GM18526 (cell line): Measurements from ENCODE around the gene ZSWIM2.

Source experiments
- POLR2A ChIP-seq: IDR thresholded peaks from 3 replicates; pipeline ENCODE4 v1.6.1; 2011; ENCODE audit not compliant: insufficient read length; ENCODE audit errors: extremely low read depth

Gene ZSWIM2

GRCh38 chr2:186848873-186849578, at the start of gene ZSWIM2:
ZSWIM2 (minus strand) TSS chr2:186849170; CDS start chr2:186849130, 40 bp downstream.
- no peak for TF ChIP-seq POLR2A

GRCh38 chr2:186895451-186895850, 46.5 kb upstream of the ZSWIM2 start:
- TF ChIP-seq POLR2A, result no peak

GRCh38 chr2:186894478-186894877, 45.5 kb upstream of the ZSWIM2 start:
- TF ChIP-seq POLR2A, result no peak

- no peak for TF ChIP-seq POLR2A
Measured at GRCh38 chr2:186892821-186893220, 43.9 kb upstream of the ZSWIM2 start.

GRCh38 chr2:186891185-186891621, 42.2 kb upstream of the ZSWIM2 start:
- no peak for TF ChIP-seq POLR2A

GRCh38 chr2:186889101-186889879, 40.3 kb upstream of the ZSWIM2 start:
- no peak for TF ChIP-seq POLR2A

GRCh38 chr2:186887107-186888090, 38.4 kb upstream of the ZSWIM2 start:
- no peak for TF ChIP-seq POLR2A

- TF ChIP-seq POLR2A, result no peak
Measured at GRCh38 chr2:186884587-186884986, 35.6 kb upstream of the ZSWIM2 start.

GRCh38 chr2:186883666-186884065, 34.7 kb upstream of the ZSWIM2 start:
- no peak for TF ChIP-seq POLR2A

- TF ChIP-seq POLR2A, result no peak
Measured at GRCh38 chr2:186882511-186883071, 33.6 kb upstream of the ZSWIM2 start.

- TF ChIP-seq POLR2A, result no peak
Measured at GRCh38 chr2:186881660-186882059, 32.7 kb upstream of the ZSWIM2 start.

- no peak for TF ChIP-seq POLR2A
Measured at GRCh38 chr2:186879312-186879711, 30.3 kb upstream of the ZSWIM2 start.

GRCh38 chr2:186874713-186875112, 25.7 kb upstream of the ZSWIM2 start:
- no peak for TF ChIP-seq POLR2A

GRCh38 chr2:186871881-186872280, 22.9 kb upstream of the ZSWIM2 start:
- TF ChIP-seq POLR2A, result no peak

GRCh38 chr2:186868344-186868743, 19.4 kb upstream of the ZSWIM2 start:
- no peak for TF ChIP-seq POLR2A
